ENCODE measurements around the gene ZNF407.

The ZNF407 gene

DNA sequence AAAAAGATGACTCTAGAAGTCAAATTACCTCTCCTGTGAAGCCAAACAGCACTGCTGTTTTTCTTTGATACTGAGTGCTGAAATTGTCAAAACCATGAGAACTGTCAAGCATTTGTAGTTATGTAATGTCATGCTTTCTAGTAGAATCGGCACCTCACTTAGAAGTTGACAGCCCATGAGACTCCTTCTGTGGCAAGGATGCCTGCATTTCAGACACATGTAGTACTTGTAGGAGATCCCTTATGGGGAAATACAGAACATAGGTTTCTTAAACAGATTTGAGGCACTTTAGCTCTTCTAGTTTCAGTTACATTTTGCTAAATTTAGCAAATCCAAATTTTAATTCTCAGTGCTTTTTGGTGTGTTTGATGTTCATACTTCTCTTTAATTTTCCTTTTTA is 15.7 kb downstream of the ZNF407 start:
- no peak overlapping the region for H3K4me3 ChIP-seq (ENCODE audit: insufficient read length, low read depth)
- peaks cover 5% of the 10 kb centered on the region for H3K36me3 ChIP-seq (ENCODE audit: insufficient read depth, insufficient read length, low read length)
- no peaks in the 10 kb centered on the region for H3K4me1 ChIP-seq (ENCODE audit: insufficient read depth, insufficient read length)
- DNase-seq (ENCODE audit: low read depth, low spot score), result no peak
- no peak overlapping the region for H3K9ac ChIP-seq (ENCODE audit: insufficient read length, low read depth)
- TF ChIP-seq ZNF274 (IDR thresholded peaks at IDR 0.05; ENCODE audit: low read depth, low read length) (no peak), SUZ12 (IDR thresholded peaks at IDR 0.05; ENCODE audit: extremely low read depth, insufficient read depth, insufficient read length) (no peak)
- 0 out of 2 replicates have a peak, but pooled peaks cover 5% of the 10 kb centered on the region for H3K9me3 ChIP-seq (ENCODE audit: insufficient read depth, low read length)
- no peaks in the 10 kb centered on the region for H3K27me3 ChIP-seq (ENCODE audit: insufficient read depth, insufficient read length)

- peaks cover 5% of the 10 kb centered on the region for H3K36me3 ChIP-seq (ENCODE audit: insufficient read depth, insufficient read length, low read length)
- DNase-seq (ENCODE audit: low read depth, low spot score), result no peak
- H3K9ac ChIP-seq (ENCODE audit: insufficient read length, low read depth), result no peak overlapping the region
- H3K4me1 ChIP-seq (ENCODE audit: insufficient read depth, insufficient read length), result no peaks in the 10 kb centered on the region
- no peak overlapping the region for H3K4me3 ChIP-seq (ENCODE audit: insufficient read length, low read depth)
- no peak for TF ChIP-seq ZNF274 (IDR thresholded peaks at IDR 0.05; ENCODE audit: low read depth, low read length)
- no peak for TF ChIP-seq SUZ12 (IDR thresholded peaks at IDR 0.05; ENCODE audit: extremely low read depth, insufficient read depth, insufficient read length)
- TF ChIP-seq YY1 (IDR thresholded peaks at IDR 0.05; ENCODE audit: insufficient read depth, insufficient read length), result no peak
- 0 out of 2 replicates have a peak, but pooled peaks cover 5% of the 10 kb centered on the region for H3K9me3 ChIP-seq (ENCODE audit: insufficient read depth, low read length)
- H3K27me3 ChIP-seq (ENCODE audit: insufficient read depth, insufficient read length), result no peaks in the 10 kb centered on the region
Observed at GRCh38 chr18:74616494-74616893, 18.8 kb downstream of the ZNF407 start.

- Histone ChIP-seq H3K9ac (ENCODE audit: insufficient read length, low read depth) (no peak overlapping the region), H3K36me3 (ENCODE audit: insufficient read depth, insufficient read length, low read length) (peaks cover 5% of the 10 kb centered on the region), H3K4me3 (ENCODE audit: insufficient read length, low read depth) (no peak overlapping the region), H3K27me3 (ENCODE audit: insufficient read depth, insufficient read length) (no peaks in the 10 kb centered on the region), H3K9me3 (ENCODE audit: insufficient read depth, low read length) (0 out of 2 replicates have a peak, but pooled peaks cover 5% of the 10 kb centered on the region), H3K4me1 (ENCODE audit: insufficient read depth, insufficient read length) (no peaks in the 10 kb centered on the region)
- TF ChIP-seq ZNF274 (IDR thresholded peaks at IDR 0.05; ENCODE audit: low read depth, low read length) (no peak), YY1 (IDR thresholded peaks at IDR 0.05; ENCODE audit: insufficient read depth, insufficient read length) (no peak), SUZ12 (IDR thresholded peaks at IDR 0.05; ENCODE audit: extremely low read depth, insufficient read depth, insufficient read length) (no peak)
- no peak for DNase-seq (ENCODE audit: low read depth, low spot score)
Observed at GRCh38 chr18:74617486-74617885, 19.8 kb downstream of the ZNF407 start.

DNA sequence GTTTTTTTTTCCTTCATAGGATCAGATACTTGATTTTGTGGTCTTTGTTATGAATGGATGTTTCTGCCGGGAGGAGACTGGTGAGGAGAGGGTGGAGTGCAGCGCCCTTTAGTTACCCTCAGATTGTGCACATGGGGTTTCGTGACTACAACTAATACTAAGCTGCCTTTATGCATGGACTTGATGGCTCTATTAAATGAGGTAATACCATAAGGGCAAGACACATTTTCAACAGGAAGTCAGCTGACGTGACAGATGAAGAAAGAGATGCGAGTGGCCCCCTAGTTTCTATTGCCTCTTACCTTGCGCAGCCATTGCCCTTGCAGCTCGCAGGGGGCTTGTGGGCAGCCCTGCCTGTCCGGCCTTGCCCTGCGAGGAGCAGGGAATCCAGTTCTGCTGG is 24.4 kb downstream of the ZNF407 start:
- no peak overlapping the region for H3K4me3 ChIP-seq (ENCODE audit: insufficient read length, low read depth)
- peaks cover 3% of the 10 kb centered on the region for H3K4me1 ChIP-seq (ENCODE audit: insufficient read depth, insufficient read length)
- no peaks in the 10 kb centered on the region for H3K27me3 ChIP-seq (ENCODE audit: insufficient read depth, insufficient read length)
- TF ChIP-seq SUZ12 (IDR thresholded peaks at IDR 0.05; ENCODE audit: extremely low read depth, insufficient read depth, insufficient read length), result no peak
- no peak for TF ChIP-seq ZNF274 (IDR thresholded peaks at IDR 0.05; ENCODE audit: low read depth, low read length)
- no peak for TF ChIP-seq YY1 (IDR thresholded peaks at IDR 0.05; ENCODE audit: insufficient read depth, insufficient read length)
- H3K9ac ChIP-seq (ENCODE audit: insufficient read length, low read depth), result no peak overlapping the region
- H3K9me3 ChIP-seq (ENCODE audit: insufficient read depth, low read length), result 0 out of 2 replicates have a peak, but pooled peaks cover under 1% of the 10 kb centered on the region
- DNase-seq (ENCODE audit: low read depth, low spot score), result no peak
- no peaks in the 10 kb centered on the region for H3K36me3 ChIP-seq (ENCODE audit: insufficient read depth, insufficient read length, low read length)

DNA sequence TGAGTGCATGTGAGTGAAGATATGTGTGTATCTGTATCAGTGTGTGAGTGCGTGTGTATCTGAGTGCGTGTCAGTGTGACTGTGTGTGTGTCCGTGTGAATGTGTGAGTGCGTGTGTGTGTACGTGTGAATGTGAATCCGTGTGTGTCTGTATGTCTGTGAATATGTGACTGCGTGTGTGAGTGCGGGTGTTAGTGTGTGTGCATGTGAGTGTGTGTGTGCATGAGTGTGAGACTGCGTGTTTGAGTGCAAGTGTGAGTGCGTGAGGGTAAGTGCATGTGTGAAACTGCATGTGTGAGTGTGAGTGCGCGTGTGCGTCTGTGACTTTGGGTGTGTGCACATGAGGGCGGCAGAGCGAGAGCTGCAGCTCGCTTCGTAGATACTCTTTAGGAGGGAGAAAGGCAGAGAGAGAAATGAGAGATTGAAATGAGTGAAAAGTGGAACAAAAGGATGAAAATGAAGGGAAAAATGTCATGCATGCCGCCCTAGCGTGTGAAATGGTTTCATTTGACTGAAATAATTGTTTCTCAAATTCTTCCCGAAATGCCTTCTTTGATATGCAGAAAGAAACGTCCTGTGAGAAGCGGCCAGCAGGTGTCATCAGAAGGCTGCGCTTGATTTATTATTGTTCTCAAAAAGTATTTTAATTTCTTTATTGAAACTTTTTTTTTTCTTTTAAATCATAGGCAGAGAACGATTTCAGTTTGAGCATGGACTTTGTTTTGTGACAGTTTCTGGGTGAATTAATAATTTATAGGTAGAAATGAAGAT is 25.6 kb downstream of the ZNF407 start:
- Histone ChIP-seq H3K27me3 (ENCODE audit: insufficient read depth, insufficient read length) (no peaks in the 10 kb centered on the region), H3K36me3 (ENCODE audit: insufficient read depth, insufficient read length, low read length) (no peaks in the 10 kb centered on the region), H3K4me3 (ENCODE audit: insufficient read length, low read depth) (no peak overlapping the region), H3K4me1 (ENCODE audit: insufficient read depth, insufficient read length) (peaks cover 3% of the 10 kb centered on the region), H3K9ac (ENCODE audit: insufficient read length, low read depth) (no peak overlapping the region), H3K9me3 (ENCODE audit: insufficient read depth, low read length) (no peaks in the 10 kb centered on the region)
- no peak for DNase-seq (ENCODE audit: low read depth, low spot score)
- no peak for TF ChIP-seq SUZ12 (IDR thresholded peaks at IDR 0.05; ENCODE audit: extremely low read depth, insufficient read depth, insufficient read length)
- no peak for TF ChIP-seq YY1 (IDR thresholded peaks at IDR 0.05; ENCODE audit: insufficient read depth, insufficient read length)
- TF ChIP-seq ZNF274 (IDR thresholded peaks at IDR 0.05; ENCODE audit: low read depth, low read length), result no peak

DNA sequence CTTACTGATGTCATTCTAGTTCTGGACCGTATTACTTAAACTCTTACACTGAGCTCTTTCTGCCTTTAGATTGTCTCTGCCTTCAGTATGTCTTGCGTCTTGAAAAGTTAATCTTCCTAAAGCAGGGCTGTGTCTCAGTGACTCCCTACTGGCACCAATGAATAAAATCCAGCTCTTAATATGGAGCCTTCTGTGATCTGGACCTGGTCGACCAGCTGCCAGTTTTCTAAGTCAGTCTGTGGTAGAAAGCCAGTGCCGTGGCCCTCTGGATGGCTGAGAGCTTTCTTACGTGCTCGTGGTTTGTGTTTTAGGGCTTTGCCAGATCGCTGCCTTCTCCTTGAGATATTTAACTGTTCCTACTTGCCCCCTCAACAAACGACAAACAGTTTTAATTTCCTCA is 26.8 kb downstream of the ZNF407 start:
- DNase-seq (ENCODE audit: low read depth, low spot score), result no peak
- no peak overlapping the region for H3K9ac ChIP-seq (ENCODE audit: insufficient read length, low read depth)
- TF ChIP-seq SUZ12 (IDR thresholded peaks at IDR 0.05; ENCODE audit: extremely low read depth, insufficient read depth, insufficient read length) (no peak), YY1 (IDR thresholded peaks at IDR 0.05; ENCODE audit: insufficient read depth, insufficient read length) (no peak), ZNF274 (IDR thresholded peaks at IDR 0.05; ENCODE audit: low read depth, low read length) (no peak)
- no peaks in the 10 kb centered on the region for H3K27me3 ChIP-seq (ENCODE audit: insufficient read depth, insufficient read length)
- peaks cover 3% of the 10 kb centered on the region for H3K4me1 ChIP-seq (ENCODE audit: insufficient read depth, insufficient read length)
- no peak overlapping the region for H3K4me3 ChIP-seq (ENCODE audit: insufficient read length, low read depth)
- H3K36me3 ChIP-seq (ENCODE audit: insufficient read depth, insufficient read length, low read length), result no peaks in the 10 kb centered on the region
- no peaks in the 10 kb centered on the region for H3K9me3 ChIP-seq (ENCODE audit: insufficient read depth, low read length)

DNA sequence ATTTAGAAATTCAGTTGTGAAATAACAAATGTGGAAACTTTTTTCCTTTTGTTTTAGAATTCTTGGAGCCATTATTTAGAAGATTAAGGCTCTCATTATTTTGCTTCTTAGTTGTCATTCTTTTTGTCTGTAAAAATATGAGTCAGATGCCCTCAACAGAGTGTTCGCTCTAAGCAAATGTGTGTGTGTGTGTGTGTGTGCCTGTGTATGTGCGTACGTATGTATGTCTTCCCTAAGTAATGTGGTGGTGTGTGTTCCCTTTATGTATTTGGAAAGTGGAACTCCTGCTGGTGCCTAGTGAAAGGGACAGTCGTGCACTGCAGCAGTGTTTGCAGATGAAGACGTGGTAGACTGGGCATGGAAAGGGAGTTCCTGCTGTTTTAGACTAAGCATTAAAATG is 27.5 kb downstream of the ZNF407 start:
- Histone ChIP-seq H3K36me3 (ENCODE audit: insufficient read depth, insufficient read length, low read length) (no peaks in the 10 kb centered on the region), H3K9ac (ENCODE audit: insufficient read length, low read depth) (no peak overlapping the region), H3K27me3 (ENCODE audit: insufficient read depth, insufficient read length) (no peaks in the 10 kb centered on the region), H3K9me3 (ENCODE audit: insufficient read depth, low read length) (no peaks in the 10 kb centered on the region), H3K4me1 (ENCODE audit: insufficient read depth, insufficient read length) (peaks cover 3% of the 10 kb centered on the region), H3K4me3 (ENCODE audit: insufficient read length, low read depth) (no peak overlapping the region)
- TF ChIP-seq SUZ12 (IDR thresholded peaks at IDR 0.05; ENCODE audit: extremely low read depth, insufficient read depth, insufficient read length) (no peak), ZNF274 (IDR thresholded peaks at IDR 0.05; ENCODE audit: low read depth, low read length) (no peak), YY1 (IDR thresholded peaks at IDR 0.05; ENCODE audit: insufficient read depth, insufficient read length) (no peak)
- DNase-seq (ENCODE audit: low read depth, low spot score), result no peak

All from NT2/D1 (cell line).